ENCODE results near the gene TKTL1.

Gene TKTL1

GRCh38 chrX:154348114-154348531 is 52.5 kb downstream of the TKTL1 start:
- H3K9ac ChIP-seq (ENCODE audit: low read length), result no peak overlapping the region
- H3K4me3 ChIP-seq (ENCODE audit: low read length), result no peak overlapping the region
- no peak overlapping the region for H3K4me2 ChIP-seq (ENCODE audit: low read length)
- peaks cover 5% of the 10 kb centered on the region for H3K4me1 ChIP-seq (ENCODE audit: low read length)
- H3K9me3 ChIP-seq (ENCODE audit: insufficient read depth, low read length), result no peaks in the 10 kb centered on the region
- H3K27me3 ChIP-seq (ENCODE audit: low read depth, low read length), result no peaks in the 10 kb centered on the region
- H2AFZ ChIP-seq (ENCODE audit: low read depth, low read length), result no peak overlapping the region
- H3K27ac ChIP-seq (ENCODE audit: low read length), result no peak overlapping the region
- no peaks in the 10 kb centered on the region; the same call in 1 of the 2 replicates for H4K20me1 ChIP-seq (ENCODE audit: insufficient read depth, low read length)
- TF ChIP-seq CTCF (IDR thresholded peaks at IDR 0.05; ENCODE audit: low read depth, low read length) (no peak), EZH2phosphoT487 (IDR thresholded peaks at IDR 0.05; ENCODE audit: low read depth) (no peak)
- H3K36me3 ChIP-seq (replicated peaks; ENCODE audit: low read depth, low read length), result peaks cover 16% of the 10 kb centered on the region
- no peaks in the 10 kb centered on the region for H3K79me2 ChIP-seq (ENCODE audit: low read length)

GRCh38 chrX:154348646-154349358 is 53.2 kb downstream of the TKTL1 start:
- H3K79me2 ChIP-seq (ENCODE audit: low read length), result no peaks in the 10 kb centered on the region
- no peak overlapping the region for H3K27ac ChIP-seq (ENCODE audit: low read length)
- H3K9me3 ChIP-seq (ENCODE audit: insufficient read depth, low read length), result no peaks in the 10 kb centered on the region
- H3K27me3 ChIP-seq (ENCODE audit: low read depth, low read length), result no peaks in the 10 kb centered on the region
- H3K36me3 ChIP-seq (replicated peaks; ENCODE audit: low read depth, low read length), result peaks cover 22% of the 10 kb centered on the region
- no peak overlapping the region for H3K4me2 ChIP-seq (ENCODE audit: low read length)
- H4K20me1 ChIP-seq (ENCODE audit: insufficient read depth, low read length), result no peaks in the 10 kb centered on the region; the same call in 1 of the 2 replicates
- no peak overlapping the region for H2AFZ ChIP-seq (ENCODE audit: low read depth, low read length)
- peaks cover 5% of the 10 kb centered on the region for H3K4me1 ChIP-seq (ENCODE audit: low read length)
- TF ChIP-seq CTCF (IDR thresholded peaks at IDR 0.05; ENCODE audit: low read depth, low read length) (no peak), EZH2phosphoT487 (IDR thresholded peaks at IDR 0.05; ENCODE audit: low read depth) (no peak)
- no peak overlapping the region for H3K9ac ChIP-seq (ENCODE audit: low read length)
- no peak overlapping the region for H3K4me3 ChIP-seq (ENCODE audit: low read length)

GRCh38 chrX:154349359-154349935 is 53.9 kb downstream of the TKTL1 start:
- TF ChIP-seq EZH2phosphoT487 (IDR thresholded peaks at IDR 0.05; ENCODE audit: low read depth), result no peak
- TF ChIP-seq CTCF (IDR thresholded peaks at IDR 0.05; ENCODE audit: low read depth, low read length), result no peak
- Histone ChIP-seq H3K9ac (ENCODE audit: low read length) (no peak overlapping the region), H3K36me3 (replicated peaks; ENCODE audit: low read depth, low read length) (peaks cover 28% of the 10 kb centered on the region), H3K4me1 (ENCODE audit: low read length) (peaks cover 5% of the 10 kb centered on the region), H3K27me3 (ENCODE audit: low read depth, low read length) (no peaks in the 10 kb centered on the region), H3K4me2 (ENCODE audit: low read length) (no peak overlapping the region), H3K79me2 (ENCODE audit: low read length) (no peaks in the 10 kb centered on the region), H3K4me3 (ENCODE audit: low read length) (no peak overlapping the region), H3K9me3 (ENCODE audit: insufficient read depth, low read length) (no peaks in the 10 kb centered on the region), H3K27ac (ENCODE audit: low read length) (no peak overlapping the region), H2AFZ (ENCODE audit: low read depth, low read length) (no peak overlapping the region), H4K20me1 (ENCODE audit: insufficient read depth, low read length) (no peaks in the 10 kb centered on the region; the same call in 1 of the 2 replicates)

- Histone ChIP-seq H3K9me3 (ENCODE audit: insufficient read depth, low read length) (no peaks in the 10 kb centered on the region), H3K79me2 (ENCODE audit: low read length) (no peaks in the 10 kb centered on the region), H3K4me1 (ENCODE audit: low read length) (peaks cover 5% of the 10 kb centered on the region), H2AFZ (ENCODE audit: low read depth, low read length) (no peak overlapping the region), H3K4me3 (ENCODE audit: low read length) (no peak overlapping the region), H3K4me2 (ENCODE audit: low read length) (no peak overlapping the region), H3K27me3 (ENCODE audit: low read depth, low read length) (no peaks in the 10 kb centered on the region), H3K9ac (ENCODE audit: low read length) (no peak overlapping the region), H4K20me1 (ENCODE audit: insufficient read depth, low read length) (no peaks in the 10 kb centered on the region; the same call in 1 of the 2 replicates), H3K27ac (ENCODE audit: low read length) (no peak overlapping the region), H3K36me3 (replicated peaks; ENCODE audit: low read depth, low read length) (peaks cover 30% of the 10 kb centered on the region)
- TF ChIP-seq CTCF (IDR thresholded peaks at IDR 0.05; ENCODE audit: low read depth, low read length) (no peak), EZH2phosphoT487 (IDR thresholded peaks at IDR 0.05; ENCODE audit: low read depth) (no peak)
Observed at GRCh38 chrX:154349979-154350378, 54.4 kb downstream of the TKTL1 start.

Data from OCI-LY3 (cell line).